Measurements from ENCODE around the gene SSX2IP.

The SSX2IP gene

GRCh38 chr1:84632673-84633434 is 57.4 kb downstream of the SSX2IP start:
- DNase-seq, result peak; percentile 35
- no peaks in the 10 kb centered on the region for H3K36me3 ChIP-seq (replicated peaks)
- no peak overlapping the region for H3K27ac ChIP-seq
- in situ Hi-C loops (cut with HindIII; ENCODE audit: low pct_ligation_motif_present, low sequenced_read_pairs), result no loop called here
- H3K4me3 ChIP-seq (ENCODE audit: low read depth, low read length), result no peak overlapping the region
- no peaks in the 10 kb centered on the region for H3K27me3 ChIP-seq (replicated peaks)
- TF ChIP-seq, protein P1, sequence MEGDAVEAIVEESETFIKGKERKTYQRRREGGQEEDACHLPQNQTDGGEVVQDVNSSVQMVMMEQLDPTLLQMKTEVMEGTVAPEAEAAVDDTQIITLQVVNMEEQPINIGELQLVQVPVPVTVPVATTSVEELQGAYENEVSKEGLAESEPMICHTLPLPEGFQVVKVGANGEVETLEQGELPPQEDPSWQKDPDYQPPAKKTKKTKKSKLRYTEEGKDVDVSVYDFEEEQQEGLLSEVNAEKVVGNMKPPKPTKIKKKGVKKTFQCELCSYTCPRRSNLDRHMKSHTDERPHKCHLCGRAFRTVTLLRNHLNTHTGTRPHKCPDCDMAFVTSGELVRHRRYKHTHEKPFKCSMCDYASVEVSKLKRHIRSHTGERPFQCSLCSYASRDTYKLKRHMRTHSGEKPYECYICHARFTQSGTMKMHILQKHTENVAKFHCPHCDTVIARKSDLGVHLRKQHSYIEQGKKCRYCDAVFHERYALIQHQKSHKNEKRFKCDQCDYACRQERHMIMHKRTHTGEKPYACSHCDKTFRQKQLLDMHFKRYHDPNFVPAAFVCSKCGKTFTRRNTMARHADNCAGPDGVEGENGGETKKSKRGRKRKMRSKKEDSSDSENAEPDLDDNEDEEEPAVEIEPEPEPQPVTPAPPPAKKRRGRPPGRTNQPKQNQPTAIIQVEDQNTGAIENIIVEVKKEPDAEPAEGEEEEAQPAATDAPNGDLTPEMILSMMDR (IDR thresholded peaks at IDR 0.05; ENCODE audit: low read depth, low read length, missing control alignments), result no peak

- TF ChIP-seq, protein P1 (IDR thresholded peaks at IDR 0.05; ENCODE audit: low read depth, low read length, missing control alignments), result no peak
These were observed 58.1 kb downstream of the SSX2IP start for GRCh38 chr1:84632137-84632536.

GRCh38 chr1:84624876-84625275 is 65.4 kb downstream of the SSX2IP start:
- in situ Hi-C loops (cut with HindIII; ENCODE audit: low pct_ligation_motif_present, low sequenced_read_pairs), result loop anchor here (25.0 kb wide), 3 partner anchors 138 to 713 kb away; partner anchors contain the start of gene RPF1
- H3K36me3 ChIP-seq (replicated peaks), result no peaks in the 10 kb centered on the region
- H3K4me3 ChIP-seq (ENCODE audit: low read depth, low read length), result no peak overlapping the region
- TF ChIP-seq, protein P1 (IDR thresholded peaks at IDR 0.05; ENCODE audit: low read depth, low read length, missing control alignments), result no peak
- H3K27me3 ChIP-seq (replicated peaks), result no peaks in the 10 kb centered on the region
- no peak for DNase-seq
- H3K27ac ChIP-seq, result no peak overlapping the region

More at GRCh38 chr1:84632137-84632536, 58.1 kb downstream of the SSX2IP start:
- no peak overlapping the region for H3K27ac ChIP-seq
- DNase-seq, result no peak
- no peak overlapping the region for H3K4me3 ChIP-seq (ENCODE audit: low read depth, low read length)
- in situ Hi-C loops (cut with HindIII; ENCODE audit: low pct_ligation_motif_present, low sequenced_read_pairs), result no loop called here
- H3K27me3 ChIP-seq (replicated peaks), result no peaks in the 10 kb centered on the region
- no peaks in the 10 kb centered on the region for H3K36me3 ChIP-seq (replicated peaks)

GRCh38 chr1:84621553-84621952 is 68.7 kb downstream of the SSX2IP start:
- Histone ChIP-seq H3K27ac (no peak overlapping the region), H3K36me3 (replicated peaks) (no peaks in the 10 kb centered on the region), H3K4me3 (ENCODE audit: low read depth, low read length) (no peak overlapping the region), H3K27me3 (replicated peaks) (no peaks in the 10 kb centered on the region)
- TF ChIP-seq, protein P1 (IDR thresholded peaks at IDR 0.05; ENCODE audit: low read depth, low read length, missing control alignments), result no peak
- in situ Hi-C loops (cut with HindIII; ENCODE audit: low pct_ligation_motif_present, low sequenced_read_pairs), result loop anchor here (25.0 kb wide), 3 partner anchors 134 to 709 kb away; partner anchors contain the start of gene RPF1
- DNase-seq, result no peak

GRCh38 chr1:84620720-84621313 is 69.4 kb downstream of the SSX2IP start:
- no peaks in the 10 kb centered on the region for H3K36me3 ChIP-seq (replicated peaks)
- H3K27ac ChIP-seq, result peak overlapping the region; percentile 93

More at GRCh38 chr1:84620720-84621313, 69.4 kb downstream of the SSX2IP start:
- TF ChIP-seq, protein P1 (IDR thresholded peaks at IDR 0.05; ENCODE audit: low read depth, low read length, missing control alignments), result peak; percentile 68
- peak; percentile 57 for DNase-seq
- H3K4me3 ChIP-seq (ENCODE audit: low read depth, low read length), result peak overlapping the region; percentile 69
- in situ Hi-C loops (cut with HindIII; ENCODE audit: low pct_ligation_motif_present, low sequenced_read_pairs), result loop anchor here (25.0 kb wide), 3 partner anchors 134 to 709 kb away; partner anchors contain the start of gene RPF1
- H3K27me3 ChIP-seq (replicated peaks), result no peaks in the 10 kb centered on the region

Measured in brain microvascular endothelial cell (primary cell).